Measurements from ENCODE around the gene WDR90. TPM values are rescaled to one million over a fixed set of nuclear protein-coding genes. Genes with fewer than 3 reads are reported as not detected.

The WDR90 gene
- total RNA-seq, 4 donors from 2014 or later: 11.1 to 32.1 (median 18.9) TPM

DNA sequence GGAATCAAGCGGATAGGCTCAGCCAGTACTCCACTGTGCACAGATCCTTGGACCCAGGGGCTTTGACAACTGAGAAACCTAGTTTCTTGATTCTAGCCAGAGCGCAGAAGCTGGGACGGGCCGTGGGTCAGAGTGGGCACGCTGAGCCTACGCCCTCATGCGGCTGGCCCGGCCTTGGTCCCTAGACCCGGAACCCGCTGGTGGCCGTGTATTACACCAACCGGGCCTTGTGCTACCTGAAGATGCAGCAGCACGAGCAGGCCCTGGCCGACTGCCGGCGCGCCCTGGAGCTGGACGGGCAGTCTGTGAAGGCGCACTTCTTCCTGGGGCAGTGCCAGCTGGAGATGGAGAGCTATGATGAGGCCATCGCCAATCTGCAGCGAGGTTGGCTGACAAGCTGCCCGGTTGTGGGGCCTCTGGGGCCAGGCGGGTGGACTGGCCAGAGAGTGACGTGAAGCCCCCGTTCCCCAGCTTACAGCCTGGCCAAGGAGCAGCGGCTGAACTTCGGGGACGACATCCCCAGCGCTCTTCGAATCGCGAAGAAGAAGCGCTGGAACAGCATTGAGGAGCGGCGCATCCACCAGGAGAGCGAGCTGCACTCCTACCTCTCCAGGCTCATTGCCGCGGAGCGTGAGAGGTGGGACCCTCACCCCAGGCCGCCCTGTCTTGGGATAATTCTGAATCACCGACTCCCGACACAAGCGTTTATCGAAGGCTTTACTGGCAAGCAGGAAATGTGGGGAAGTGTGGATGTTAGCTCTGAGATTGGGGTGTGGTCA lies 32.0 kb downstream of the WDR90 start:
- TF ChIP-seq POLR2A (IDR thresholded peaks at IDR 0.05): no peak
- TF ChIP-seq, protein P1, sequence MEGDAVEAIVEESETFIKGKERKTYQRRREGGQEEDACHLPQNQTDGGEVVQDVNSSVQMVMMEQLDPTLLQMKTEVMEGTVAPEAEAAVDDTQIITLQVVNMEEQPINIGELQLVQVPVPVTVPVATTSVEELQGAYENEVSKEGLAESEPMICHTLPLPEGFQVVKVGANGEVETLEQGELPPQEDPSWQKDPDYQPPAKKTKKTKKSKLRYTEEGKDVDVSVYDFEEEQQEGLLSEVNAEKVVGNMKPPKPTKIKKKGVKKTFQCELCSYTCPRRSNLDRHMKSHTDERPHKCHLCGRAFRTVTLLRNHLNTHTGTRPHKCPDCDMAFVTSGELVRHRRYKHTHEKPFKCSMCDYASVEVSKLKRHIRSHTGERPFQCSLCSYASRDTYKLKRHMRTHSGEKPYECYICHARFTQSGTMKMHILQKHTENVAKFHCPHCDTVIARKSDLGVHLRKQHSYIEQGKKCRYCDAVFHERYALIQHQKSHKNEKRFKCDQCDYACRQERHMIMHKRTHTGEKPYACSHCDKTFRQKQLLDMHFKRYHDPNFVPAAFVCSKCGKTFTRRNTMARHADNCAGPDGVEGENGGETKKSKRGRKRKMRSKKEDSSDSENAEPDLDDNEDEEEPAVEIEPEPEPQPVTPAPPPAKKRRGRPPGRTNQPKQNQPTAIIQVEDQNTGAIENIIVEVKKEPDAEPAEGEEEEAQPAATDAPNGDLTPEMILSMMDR (IDR thresholded peaks at IDR 0.05): no peak
- intact Hi-C loops (cut with DNase I; ENCODE audit: low total_unique reads): no loop called here
- no peak for DNase-seq (ENCODE audit: low spot score in 2 of 2)
- H3K4me3 ChIP-seq (ENCODE audit: low read depth, poor library complexity, severe bottlenecking): peak overlapping the region; percentile 76
- 43 to 49% methylated on average over 32 to 42 of the region's 44 CpGs for WGBS, 2 donors

DNA sequence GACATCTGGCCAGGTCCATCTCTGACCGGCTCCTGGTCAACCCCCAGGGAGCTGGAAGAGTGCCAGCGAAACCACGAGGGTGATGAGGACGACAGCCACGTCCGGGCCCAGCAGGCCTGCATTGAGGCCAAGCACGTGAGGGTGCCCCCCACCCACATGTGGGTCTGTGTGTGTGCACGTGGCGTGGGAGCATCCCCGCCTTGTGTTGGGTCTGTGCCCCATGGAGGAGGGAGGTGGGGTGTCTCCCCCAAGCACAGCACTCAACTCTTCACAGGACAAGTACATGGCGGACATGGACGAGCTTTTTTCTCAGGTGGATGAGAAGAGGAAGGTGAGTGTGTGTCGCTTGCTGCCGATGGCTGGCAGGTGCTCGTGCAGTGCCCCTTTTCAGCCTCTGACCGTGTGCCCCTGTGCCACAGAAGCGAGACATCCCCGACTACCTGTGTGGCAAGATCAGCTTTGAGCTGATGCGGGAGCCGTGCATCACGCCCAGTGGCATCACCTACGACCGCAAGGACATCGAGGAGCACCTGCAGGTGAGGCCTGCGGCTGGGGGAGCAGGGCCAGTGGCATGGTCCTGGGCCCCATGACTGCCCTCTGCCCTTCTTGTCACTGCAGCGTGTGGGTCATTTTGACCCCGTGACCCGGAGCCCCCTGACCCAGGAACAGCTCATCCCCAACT lies 32.7 kb downstream of the WDR90 start:
- TF ChIP-seq, protein P1 (IDR thresholded peaks at IDR 0.05): no peak
- TF ChIP-seq POLR2A (IDR thresholded peaks at IDR 0.05): no peak
- intact Hi-C loops (cut with DNase I; ENCODE audit: low total_unique reads): no loop called here
- no peak overlapping the region for H3K4me3 ChIP-seq (ENCODE audit: low read depth, poor library complexity, severe bottlenecking)
- no peak for DNase-seq (ENCODE audit: low spot score in 2 of 2)
- 71 to 77% methylated on average over 27 to 28 of the region's 28 CpGs for WGBS, 2 donors

DNA sequence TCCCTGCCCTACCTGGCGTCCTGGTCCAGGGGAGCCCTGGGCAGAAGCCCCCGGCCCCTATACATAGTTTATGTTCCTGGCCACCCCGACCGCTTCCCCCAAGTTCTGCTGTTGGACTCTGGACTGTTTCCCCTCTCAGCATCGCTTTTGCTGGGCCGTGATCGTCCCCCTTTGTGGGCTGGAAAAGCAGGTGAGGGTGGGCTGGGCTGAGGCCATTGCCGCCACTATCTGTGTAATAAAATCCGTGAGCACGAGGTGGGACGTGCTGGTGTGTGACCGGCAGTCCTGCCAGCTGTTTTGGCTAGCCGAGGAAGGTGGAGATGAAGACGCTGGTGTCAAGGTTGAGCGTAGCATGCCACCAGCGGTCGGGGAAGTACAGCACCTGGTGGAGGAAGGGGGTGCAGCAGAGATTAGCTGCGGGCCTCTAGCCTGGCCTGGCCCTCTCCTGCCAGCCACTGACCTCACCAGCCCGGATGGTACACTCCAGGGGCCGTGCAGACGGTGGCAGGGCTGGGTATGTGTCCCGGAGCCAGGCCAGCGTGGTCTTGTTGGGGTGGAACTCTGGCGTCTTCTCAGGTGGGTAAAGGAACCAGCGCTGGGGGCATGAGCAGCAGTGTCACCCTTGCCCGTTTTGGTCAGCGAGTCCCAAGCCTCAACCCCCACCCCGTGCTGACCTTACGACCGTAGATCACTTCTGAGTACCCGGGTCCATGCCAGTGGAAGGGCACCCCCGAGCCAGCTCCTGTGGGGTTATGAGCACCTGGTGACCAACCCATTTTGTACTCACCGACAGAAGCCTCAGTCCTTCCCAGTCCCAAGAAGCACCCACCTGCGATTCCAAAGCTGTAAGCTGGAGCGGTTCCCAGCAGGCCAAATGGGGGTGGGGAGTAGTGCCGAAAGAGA lies 33.6 kb downstream of the WDR90 start:
- DNase-seq (ENCODE audit: low spot score in 2 of 2): no peak

DNA sequence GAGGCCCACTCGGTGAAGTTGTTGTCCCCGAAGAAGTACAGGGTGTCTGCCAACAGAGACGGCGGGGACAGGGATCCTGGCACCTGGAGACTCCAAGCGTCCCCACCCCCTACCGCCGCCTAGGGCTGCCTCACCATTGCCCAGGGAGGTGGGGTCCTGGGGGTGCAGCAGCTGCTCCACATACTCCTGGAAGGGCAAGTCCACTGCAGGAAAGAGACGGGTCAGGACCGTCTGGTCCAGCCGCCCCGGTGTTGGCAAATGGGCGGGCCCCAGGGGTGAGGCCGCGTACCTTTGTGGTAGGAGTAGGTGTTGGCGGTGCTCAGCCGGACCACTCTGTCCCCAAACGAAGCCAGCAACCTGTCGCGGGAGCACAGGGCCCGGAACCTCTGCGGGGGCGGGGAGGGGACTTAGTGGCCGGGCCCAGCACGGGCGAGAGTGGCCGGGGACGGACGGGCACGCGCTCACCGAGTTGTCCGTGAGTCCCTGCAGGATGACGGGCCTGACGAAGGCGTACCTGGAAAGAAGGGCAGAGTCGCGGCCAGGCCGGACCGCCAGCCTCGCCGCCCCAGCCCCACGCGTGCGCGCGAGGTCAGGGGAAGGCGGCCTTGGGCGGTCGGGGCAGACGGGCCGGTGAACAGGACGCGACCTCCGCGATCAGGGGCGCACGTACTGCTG lies 34.4 kb downstream of the WDR90 start:
- no peak for DNase-seq (ENCODE audit: low spot score in 2 of 2)

More for the DNA sequence above, 33.6 kb downstream of the WDR90 start:
- no peak overlapping the region for H3K4me3 ChIP-seq (ENCODE audit: low read depth, poor library complexity, severe bottlenecking)
- 77 to 80% methylated on average over 31 to 36 of the region's 36 CpGs for WGBS, 2 donors
- TF ChIP-seq, protein P1 (IDR thresholded peaks at IDR 0.05): no peak
- TF ChIP-seq POLR2A (IDR thresholded peaks at IDR 0.05): no peak
- intact Hi-C loops (cut with DNase I; ENCODE audit: low total_unique reads): no loop called here

More for the DNA sequence above, 34.4 kb downstream of the WDR90 start:
- WGBS, 2 donors: 17 to 35% methylated on average over 21 to 30 of the region's 57 CpGs
- intact Hi-C loops (cut with DNase I; ENCODE audit: low total_unique reads): no loop called here
- H3K4me3 ChIP-seq (ENCODE audit: low read depth, poor library complexity, severe bottlenecking): peak overlapping the region; percentile 37
- TF ChIP-seq, protein P1 (IDR thresholded peaks at IDR 0.05): no peak
- TF ChIP-seq POLR2A (IDR thresholded peaks at IDR 0.05): no peak
